Measurements from ENCODE around the gene HYAL1. TPM values are rescaled to one million over a fixed set of nuclear protein-coding genes. Genes with fewer than 3 reads are reported as not detected.

The HYAL1 gene
- total RNA-seq, 3 donors from 2014 or later = 3.5 to 16.1 (median 4.8) TPM

- no peak for TF ChIP-seq CTCF (IDR thresholded peaks at IDR 0.05)
- TF ChIP-seq POLR2AphosphoS5 (IDR thresholded peaks at IDR 0.05) = peak in 2 of 3 donors; percentile 20 to 29
- H3K4me3 ChIP-seq = peak overlapping the region; percentile 34 to 92 (median 62)
- DNase-seq (ENCODE audit: low spot score in 2 of 2) = no peak
- intact Hi-C loops (cut with DNase I; ENCODE audit: low total_unique reads) = loop anchor here (5.0 kb wide), 2 partner anchors 867 to 1038 kb away; no protein-coding TSS in a partner anchor
- no peaks in the 10 kb centered on the region for H3K27me3 ChIP-seq
- H3K36me3 ChIP-seq = no peaks in the 10 kb centered on the region
- no peaks in the 10 kb centered on the region for H3K9me3 ChIP-seq
- peak overlapping the region; percentile 91 to 94 for H3K27ac ChIP-seq
- H3K4me1 ChIP-seq = peaks cover 5 to 11% of the 10 kb centered on the region in 2 donors
These were observed 3.8 kb downstream of the HYAL1 start for GRCh38 chr3:50299638-50299928.

GRCh38 chr3:50298836-50299637 lies 4.3 kb downstream of the HYAL1 start, which contains the start of the genes HYAL3 and NAA80:
TSS of gene HYAL3 (minus strand) at chr3:50299405. CDS start at chr3:50295602, 3,803 bp downstream.
TSS of gene NAA80 (minus strand) at chr3:50299405. CDS start at chr3:50297463, 1,942 bp downstream.
- Histone ChIP-seq H3K4me3 (peak within 1 kb of the TSS; percentile 62 to 92 (median 70)), H3K27ac (peak within 1 kb of the TSS; percentile 91 to 94), H3K36me3 (no peaks in the 10 kb centered on the region), H3K9me3 (no peaks in the 10 kb centered on the region), H3K4me1 (peaks cover 5 to 11% of the 10 kb centered on the region in 2 donors), H3K27me3 (no peaks in the 10 kb centered on the region)
- TF ChIP-seq POLR2AphosphoS5 (IDR thresholded peaks at IDR 0.05) (peak; percentile 26 to 86 (median 69)), POLR2A (IDR thresholded peaks at IDR 0.05) (peak; percentile 69), CTCF (IDR thresholded peaks at IDR 0.05) (peak; percentile 23 to 59 (median 56))
- DNase-seq (ENCODE audit: low spot score in 2 of 2) = peak; percentile 99
- intact Hi-C loops (cut with DNase I; ENCODE audit: low total_unique reads) = loop anchor here (5.0 kb wide), 2 partner anchors 867 to 1038 kb away; no protein-coding TSS in a partner anchor

GRCh38 chr3:50297896-50298725 lies 5.3 kb downstream of the HYAL1 start:
- Histone ChIP-seq H3K4me1 (peaks cover 5 to 11% of the 10 kb centered on the region in 2 donors), H3K36me3 (no peaks in the 10 kb centered on the region), H3K4me3 (peak overlapping the region; percentile 62 to 92 (median 70)), H3K9me3 (no peaks in the 10 kb centered on the region), H3K27ac (peak overlapping the region; percentile 91 to 94), H3K27me3 (no peaks in the 10 kb centered on the region)
- intact Hi-C loops (cut with DNase I; ENCODE audit: low total_unique reads) = loop anchor here (5.0 kb wide), 2 partner anchors 866 to 1039 kb away; no protein-coding TSS in a partner anchor
- TF ChIP-seq POLR2A (IDR thresholded peaks at IDR 0.05) (no peak), CTCF (IDR thresholded peaks at IDR 0.05) (peak in 1 of 3 donors; percentile 11)
- DNase-seq (ENCODE audit: low spot score in 2 of 2) = no peak

GRCh38 chr3:50297384-50297775 lies 6.0 kb downstream of the HYAL1 start:
- Histone ChIP-seq H3K4me3 (no peak overlapping the region), H3K4me1 (peaks cover 9 to 11% of the 10 kb centered on the region in 2 donors), H3K9me3 (no peaks in the 10 kb centered on the region), H3K27ac (no peak overlapping the region), H3K36me3 (no peaks in the 10 kb centered on the region), H3K27me3 (no peaks in the 10 kb centered on the region)
- TF ChIP-seq CTCF (IDR thresholded peaks at IDR 0.05) (no peak), POLR2AphosphoS5 (IDR thresholded peaks at IDR 0.05) (no peak), POLR2A (IDR thresholded peaks at IDR 0.05) (no peak)
- intact Hi-C loops (cut with DNase I; ENCODE audit: low total_unique reads) = loop anchor here (5.0 kb wide), 2 partner anchors 865 to 1040 kb away; no protein-coding TSS in a partner anchor
- DNase-seq (ENCODE audit: low spot score in 2 of 2) = no peak

All from breast epithelium (tissue), 4 donors.